GM12878 (cell line): ENCODE results near the gene CAPN10. TPM values are rescaled to one million over a fixed set of nuclear protein-coding genes. Genes with fewer than 3 reads are reported as not detected.

ENCODE experiments used
- ATF7 ChIP-seq: fragments of 450-650 bp; IDR thresholded peaks from 2 replicates; pipeline ENCODE4 v1.6.1; 2016; ENCODE audit warnings: low read depth, mild to moderate bottlenecking
- BCL11A ChIP-seq: IDR thresholded peaks from 2 replicates; pipeline ENCODE4 v1.6.1; 2011; ENCODE audit warnings: low read depth, low read length
- CREM ChIP-seq: IDR thresholded peaks from 2 replicates; pipeline ENCODE4 v1.6.1; 2014; ENCODE audit warnings: antibody characterized with exemption, low read depth
- GABPA ChIP-seq: IDR thresholded peaks from 2 replicates; pipeline ENCODE4 v1.6.1; 2014; ENCODE audit warnings: antibody characterized with exemption, low read depth, mild to moderate bottlenecking, inconsistent platforms
- HDAC2 ChIP-seq: fragments of 200-600 bp; sonication (generic); IDR thresholded peaks from 2 replicates; pipeline ENCODE4 v1.6.1; 2017
- JUNB ChIP-seq: IDR thresholded peaks from 2 replicates; pipeline ENCODE4 v1.6.1; 2016; ENCODE audit warnings: antibody characterized with exemption, mild to moderate bottlenecking
- KDM1A ChIP-seq: fragments of 200-600 bp; sonication (generic); IDR thresholded peaks from 2 replicates; pipeline ENCODE4 v1.6.1; 2016; ENCODE audit warnings: borderline replicate concordance
- NFYB ChIP-seq: IDR thresholded peaks from 2 replicates; pipeline ENCODE4 v1.6.1; 2011; ENCODE audit warnings: low read depth, mild to moderate bottlenecking, low read length, improper control_type of control experiment, moderate library complexity; ENCODE audit not compliant: insufficient read depth
- POU2F2 ChIP-seq: IDR thresholded peaks from 3 replicates; pipeline ENCODE4 v1.6.1; 2011; ENCODE audit warnings: low read depth, mild to moderate bottlenecking, low read length, borderline replicate concordance
- TARDBP ChIP-seq: IDR thresholded peaks from 2 replicates; pipeline ENCODE4 v1.6.1; 2016; ENCODE audit warnings: borderline replicate concordance
- polyA plus RNA-seq, 11 experiments: library from polyadenylated mRNA; depleted of rRNA in 4 of 11; unstranded in 6 of 11; stranded (reverse) in 5 of 11; fragments of >200 nt; fragmentation: Nextera tagmentation in 4 of 11; fragmentation: Illumina TruSeq in 1 of 11; extraction: Ambion mirVana in 4 of 11; extraction: Trizol in 1 of 11; gene quantifications; 1 replicate in 1 of 11; 2 replicates in 10 of 11; pipeline versions ENCODE4 v1.2.1 to v1.2.3, GENCODE V29; 2011 to 2016; ENCODE audit warnings: inconsistent platforms in 2 of 11, missing spikeins in 2 of 11, low read depth in 1 of 11
- total RNA-seq, 4 experiments: library from RNA; depleted of rRNA in 3 of 4; stranded (reverse); fragments of >200 nt in 3 of 4; fragmentation: Illumina TruSeq in 1 of 4; extraction: Trizol in 1 of 4; gene quantifications; 2 replicates each; pipeline versions ENCODE4 v1.2.1 to v1.2.3, GENCODE V29; 2013 to 2021
- TF ChIP-seq, protein P1 (sequence below): fragments of 150-350 bp; IDR thresholded peaks from 2 replicates; pipeline ENCODE4 v1.6.1; 2016; ENCODE audit warnings: low read depth, low read length
- TF ChIP-seq, protein P2 (sequence below): IDR thresholded peaks from 2 replicates; pipeline ENCODE4 v1.6.1; 2011; ENCODE audit warnings: mild to moderate bottlenecking, low read depth, low read length, moderate library complexity; ENCODE audit not compliant: insufficient replicate concordance
- TF ChIP-seq, protein P3 (sequence below): IDR thresholded peaks from 2 replicates; pipeline ENCODE4 v1.6.1; 2012; ENCODE audit warnings: mild to moderate bottlenecking, low read depth, low read length
- TF ChIP-seq, protein P4 (sequence below): fragments of 450-650 bp; conservative IDR thresholded peaks from 2 replicates; pipeline ENCODE4 v1.6.1; 2017; ENCODE audit warnings: mild to moderate bottlenecking, moderate library complexity
- TF ChIP-seq, protein P5 (sequence below): fragments of 450-650 bp; IDR thresholded peaks from 2 replicates; pipeline ENCODE4 v1.6.1; 2017; ENCODE audit warnings: mild to moderate bottlenecking, low read depth, inconsistent platforms; ENCODE audit not compliant: poor library complexity, severe bottlenecking

CAPN10 gene
- total and polyA plus RNA-seq, 10 of the 15 experiments (the other 5 are each of a cell fraction or from before 2014, with no cell fraction given) = 0.37 to 40.6 (median 17.5) TPM

GRCh38 chr2:240586198-240586918, at the start of gene CAPN10 (continued):
- TF ChIP-seq NFYB (peak; percentile 83), CREM (peak; percentile 94), JUNB (no peak), HDAC2 (no peak), ATF7 (peak; percentile 47), GABPA (peak; percentile 90), BCL11A (0 out of 2 replicates have a peak, but pooled peaks have one; percentile 11), KDM1A (no peak), POU2F2 (peak; percentile 80; the same call in 2 of the 3 replicates), TARDBP (peak; percentile 91)
- TF ChIP-seq, protein P1, sequence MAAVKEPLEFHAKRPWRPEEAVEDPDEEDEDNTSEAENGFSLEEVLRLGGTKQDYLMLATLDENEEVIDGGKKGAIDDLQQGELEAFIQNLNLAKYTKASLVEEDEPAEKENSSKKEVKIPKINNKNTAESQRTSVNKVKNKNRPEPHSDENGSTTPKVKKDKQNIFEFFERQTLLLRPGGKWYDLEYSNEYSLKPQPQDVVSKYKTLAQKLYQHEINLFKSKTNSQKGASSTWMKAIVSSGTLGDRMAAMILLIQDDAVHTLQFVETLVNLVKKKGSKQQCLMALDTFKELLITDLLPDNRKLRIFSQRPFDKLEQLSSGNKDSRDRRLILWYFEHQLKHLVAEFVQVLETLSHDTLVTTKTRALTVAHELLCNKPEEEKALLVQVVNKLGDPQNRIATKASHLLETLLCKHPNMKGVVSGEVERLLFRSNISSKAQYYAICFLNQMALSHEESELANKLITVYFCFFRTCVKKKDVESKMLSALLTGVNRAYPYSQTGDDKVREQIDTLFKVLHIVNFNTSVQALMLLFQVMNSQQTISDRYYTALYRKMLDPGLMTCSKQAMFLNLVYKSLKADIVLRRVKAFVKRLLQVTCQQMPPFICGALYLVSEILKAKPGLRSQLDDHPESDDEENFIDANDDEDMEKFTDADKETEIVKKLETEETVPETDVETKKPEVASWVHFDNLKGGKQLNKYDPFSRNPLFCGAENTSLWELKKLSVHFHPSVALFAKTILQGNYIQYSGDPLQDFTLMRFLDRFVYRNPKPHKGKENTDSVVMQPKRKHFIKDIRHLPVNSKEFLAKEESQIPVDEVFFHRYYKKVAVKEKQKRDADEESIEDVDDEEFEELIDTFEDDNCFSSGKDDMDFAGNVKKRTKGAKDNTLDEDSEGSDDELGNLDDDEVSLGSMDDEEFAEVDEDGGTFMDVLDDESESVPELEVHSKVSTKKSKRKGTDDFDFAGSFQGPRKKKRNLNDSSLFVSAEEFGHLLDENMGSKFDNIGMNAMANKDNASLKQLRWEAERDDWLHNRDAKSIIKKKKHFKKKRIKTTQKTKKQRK = no peak
- TF ChIP-seq, protein P2, sequence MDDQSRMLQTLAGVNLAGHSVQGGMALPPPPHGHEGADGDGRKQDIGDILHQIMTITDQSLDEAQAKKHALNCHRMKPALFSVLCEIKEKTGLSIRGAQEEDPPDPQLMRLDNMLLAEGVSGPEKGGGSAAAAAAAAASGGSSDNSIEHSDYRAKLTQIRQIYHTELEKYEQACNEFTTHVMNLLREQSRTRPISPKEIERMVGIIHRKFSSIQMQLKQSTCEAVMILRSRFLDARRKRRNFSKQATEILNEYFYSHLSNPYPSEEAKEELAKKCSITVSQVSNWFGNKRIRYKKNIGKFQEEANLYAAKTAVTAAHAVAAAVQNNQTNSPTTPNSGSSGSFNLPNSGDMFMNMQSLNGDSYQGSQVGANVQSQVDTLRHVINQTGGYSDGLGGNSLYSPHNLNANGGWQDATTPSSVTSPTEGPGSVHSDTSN = no peak
- TF ChIP-seq, protein P3, sequence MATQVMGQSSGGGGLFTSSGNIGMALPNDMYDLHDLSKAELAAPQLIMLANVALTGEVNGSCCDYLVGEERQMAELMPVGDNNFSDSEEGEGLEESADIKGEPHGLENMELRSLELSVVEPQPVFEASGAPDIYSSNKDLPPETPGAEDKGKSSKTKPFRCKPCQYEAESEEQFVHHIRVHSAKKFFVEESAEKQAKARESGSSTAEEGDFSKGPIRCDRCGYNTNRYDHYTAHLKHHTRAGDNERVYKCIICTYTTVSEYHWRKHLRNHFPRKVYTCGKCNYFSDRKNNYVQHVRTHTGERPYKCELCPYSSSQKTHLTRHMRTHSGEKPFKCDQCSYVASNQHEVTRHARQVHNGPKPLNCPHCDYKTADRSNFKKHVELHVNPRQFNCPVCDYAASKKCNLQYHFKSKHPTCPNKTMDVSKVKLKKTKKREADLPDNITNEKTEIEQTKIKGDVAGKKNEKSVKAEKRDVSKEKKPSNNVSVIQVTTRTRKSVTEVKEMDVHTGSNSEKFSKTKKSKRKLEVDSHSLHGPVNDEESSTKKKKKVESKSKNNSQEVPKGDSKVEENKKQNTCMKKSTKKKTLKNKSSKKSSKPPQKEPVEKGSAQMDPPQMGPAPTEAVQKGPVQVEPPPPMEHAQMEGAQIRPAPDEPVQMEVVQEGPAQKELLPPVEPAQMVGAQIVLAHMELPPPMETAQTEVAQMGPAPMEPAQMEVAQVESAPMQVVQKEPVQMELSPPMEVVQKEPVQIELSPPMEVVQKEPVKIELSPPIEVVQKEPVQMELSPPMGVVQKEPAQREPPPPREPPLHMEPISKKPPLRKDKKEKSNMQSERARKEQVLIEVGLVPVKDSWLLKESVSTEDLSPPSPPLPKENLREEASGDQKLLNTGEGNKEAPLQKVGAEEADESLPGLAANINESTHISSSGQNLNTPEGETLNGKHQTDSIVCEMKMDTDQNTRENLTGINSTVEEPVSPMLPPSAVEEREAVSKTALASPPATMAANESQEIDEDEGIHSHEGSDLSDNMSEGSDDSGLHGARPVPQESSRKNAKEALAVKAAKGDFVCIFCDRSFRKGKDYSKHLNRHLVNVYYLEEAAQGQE = no peak
- TF ChIP-seq, protein P4, sequence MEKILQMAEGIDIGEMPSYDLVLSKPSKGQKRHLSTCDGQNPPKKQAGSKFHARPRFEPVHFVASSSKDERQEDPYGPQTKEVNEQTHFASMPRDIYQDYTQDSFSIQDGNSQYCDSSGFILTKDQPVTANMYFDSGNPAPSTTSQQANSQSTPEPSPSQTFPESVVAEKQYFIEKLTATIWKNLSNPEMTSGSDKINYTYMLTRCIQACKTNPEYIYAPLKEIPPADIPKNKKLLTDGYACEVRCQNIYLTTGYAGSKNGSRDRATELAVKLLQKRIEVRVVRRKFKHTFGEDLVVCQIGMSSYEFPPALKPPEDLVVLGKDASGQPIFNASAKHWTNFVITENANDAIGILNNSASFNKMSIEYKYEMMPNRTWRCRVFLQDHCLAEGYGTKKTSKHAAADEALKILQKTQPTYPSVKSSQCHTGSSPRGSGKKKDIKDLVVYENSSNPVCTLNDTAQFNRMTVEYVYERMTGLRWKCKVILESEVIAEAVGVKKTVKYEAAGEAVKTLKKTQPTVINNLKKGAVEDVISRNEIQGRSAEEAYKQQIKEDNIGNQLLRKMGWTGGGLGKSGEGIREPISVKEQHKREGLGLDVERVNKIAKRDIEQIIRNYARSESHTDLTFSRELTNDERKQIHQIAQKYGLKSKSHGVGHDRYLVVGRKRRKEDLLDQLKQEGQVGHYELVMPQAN = 0 out of 2 replicates have a peak, but pooled peaks have one; percentile 71
- TF ChIP-seq, protein P5, sequence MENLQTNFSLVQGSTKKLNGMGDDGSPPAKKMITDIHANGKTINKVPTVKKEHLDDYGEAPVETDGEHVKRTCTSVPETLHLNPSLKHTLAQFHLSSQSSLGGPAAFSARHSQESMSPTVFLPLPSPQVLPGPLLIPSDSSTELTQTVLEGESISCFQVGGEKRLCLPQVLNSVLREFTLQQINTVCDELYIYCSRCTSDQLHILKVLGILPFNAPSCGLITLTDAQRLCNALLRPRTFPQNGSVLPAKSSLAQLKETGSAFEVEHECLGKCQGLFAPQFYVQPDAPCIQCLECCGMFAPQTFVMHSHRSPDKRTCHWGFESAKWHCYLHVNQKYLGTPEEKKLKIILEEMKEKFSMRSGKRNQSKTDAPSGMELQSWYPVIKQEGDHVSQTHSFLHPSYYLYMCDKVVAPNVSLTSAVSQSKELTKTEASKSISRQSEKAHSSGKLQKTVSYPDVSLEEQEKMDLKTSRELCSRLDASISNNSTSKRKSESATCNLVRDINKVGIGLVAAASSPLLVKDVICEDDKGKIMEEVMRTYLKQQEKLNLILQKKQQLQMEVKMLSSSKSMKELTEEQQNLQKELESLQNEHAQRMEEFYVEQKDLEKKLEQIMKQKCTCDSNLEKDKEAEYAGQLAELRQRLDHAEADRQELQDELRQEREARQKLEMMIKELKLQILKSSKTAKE = no peak
